Hypothalamus (tissue), 51 donors: ENCODE measurements around the gene PIGQ.

ENCODE experiments used
- DNase-seq, 51 donors: peaks; one replicate each; lab custom pipeline; 2025; lab: John Stamatoyannopoulos, UW

The PIGQ gene

DNA sequence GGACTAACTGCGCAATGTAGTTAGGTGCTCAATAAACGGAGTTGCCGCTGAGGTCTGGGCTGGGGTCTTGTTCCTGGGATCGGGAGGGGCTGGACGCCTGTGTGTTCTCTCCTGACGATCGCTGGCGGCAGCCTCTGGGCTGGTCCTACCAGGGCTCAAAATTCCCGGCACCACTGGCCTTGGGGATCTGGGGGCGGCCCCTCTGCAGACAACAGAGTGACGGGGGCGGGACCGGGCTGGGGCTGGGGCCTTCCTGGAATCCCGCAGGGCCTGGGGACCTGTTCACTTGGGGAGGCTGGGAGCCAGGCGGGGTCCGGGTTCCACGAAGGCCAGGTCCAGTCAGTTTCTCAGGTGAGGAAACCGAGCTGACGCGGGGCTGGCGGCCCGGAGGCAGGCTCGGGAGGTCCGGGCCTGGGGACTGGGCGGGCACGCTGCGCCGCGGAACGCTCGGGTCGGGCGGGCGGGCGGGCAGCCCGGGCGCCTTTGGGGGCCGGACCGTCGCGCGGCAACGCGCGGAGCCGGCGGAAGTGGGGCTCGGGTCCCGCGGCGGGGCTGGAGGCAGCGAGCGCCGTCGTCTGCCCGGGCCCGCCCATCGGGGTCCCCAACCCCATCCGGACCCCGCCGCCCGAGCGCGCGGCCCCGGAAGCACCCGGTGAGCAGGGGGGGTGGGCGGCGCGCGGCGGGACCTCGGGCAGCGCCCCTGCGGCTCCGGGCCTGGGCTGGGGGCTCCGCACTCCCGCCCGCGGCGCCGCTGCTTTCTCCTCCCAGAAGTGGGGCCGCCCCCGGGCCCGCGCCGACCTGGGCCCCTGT, at the start of gene PIGQ:
TSS of gene PIGQ (plus strand) at position 524 of the 810 bp plus-strand sequence. CDS start 4,107 bp downstream, outside the sequence.
- peak in 47 of 51 donors; percentile 18 to 87 (median 54) for DNase-seq

DNA sequence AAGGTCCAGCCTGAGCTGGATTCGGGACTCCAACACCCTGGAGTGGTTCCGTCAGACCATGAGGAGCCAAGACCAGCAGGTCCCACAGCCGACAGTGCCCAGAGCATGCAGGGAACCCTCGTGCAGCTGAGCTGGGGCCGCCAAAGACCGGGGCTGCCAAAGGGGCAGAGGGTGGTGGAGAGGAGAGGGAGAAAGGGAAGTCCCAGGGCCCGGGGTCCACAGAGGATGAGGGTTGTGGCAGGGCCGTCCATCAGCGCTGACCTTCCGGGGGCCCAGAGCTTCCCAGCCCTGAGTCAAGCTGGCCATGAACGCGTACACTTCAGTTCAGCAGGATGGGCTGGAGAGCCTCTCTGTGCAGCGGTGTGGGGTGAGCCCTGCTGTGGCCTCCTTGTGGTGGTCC, 48.9 kb upstream of the PIGQ start:
- no peak for DNase-seq

DNA sequence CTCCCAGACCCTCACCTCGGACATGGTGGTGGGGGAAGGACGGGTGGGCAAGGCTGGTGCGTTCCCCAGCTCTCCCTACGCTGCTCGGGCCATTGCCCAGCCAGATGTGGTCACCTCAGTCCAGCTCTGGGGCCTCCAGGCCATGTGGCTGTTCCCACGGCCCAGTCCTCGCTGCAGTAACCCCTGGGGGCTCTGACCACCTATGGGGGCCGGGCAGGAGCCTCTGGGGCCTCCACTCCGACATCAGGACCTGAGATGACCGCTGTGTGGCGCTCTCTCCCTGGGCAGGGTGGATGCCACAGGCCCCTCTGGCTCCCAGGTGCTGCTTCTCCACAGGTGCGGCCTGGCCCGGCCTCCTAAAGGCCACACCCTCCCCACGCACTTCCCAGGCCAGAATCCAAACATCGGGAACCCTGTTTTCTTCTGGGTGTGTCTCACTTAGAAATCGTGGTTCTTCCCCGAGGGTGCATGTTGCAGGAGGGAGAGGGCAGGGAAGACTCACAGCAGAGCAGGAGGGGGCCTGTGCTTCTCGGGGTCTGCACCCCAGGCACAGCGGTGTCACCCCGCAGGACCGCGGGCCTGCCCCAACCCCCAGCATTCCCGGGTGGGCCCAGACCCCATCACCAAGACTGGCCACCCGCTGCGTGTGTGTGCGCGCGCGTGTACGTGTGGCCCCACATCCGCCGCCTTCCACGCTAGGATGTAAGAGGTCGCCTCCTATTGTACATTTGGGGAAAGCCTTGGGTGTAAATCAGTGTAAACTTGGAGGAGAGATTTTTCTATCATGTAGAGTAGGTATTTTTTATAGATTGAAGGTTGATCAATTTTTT, 48.2 kb upstream of the PIGQ start:
- no peak for DNase-seq

DNA sequence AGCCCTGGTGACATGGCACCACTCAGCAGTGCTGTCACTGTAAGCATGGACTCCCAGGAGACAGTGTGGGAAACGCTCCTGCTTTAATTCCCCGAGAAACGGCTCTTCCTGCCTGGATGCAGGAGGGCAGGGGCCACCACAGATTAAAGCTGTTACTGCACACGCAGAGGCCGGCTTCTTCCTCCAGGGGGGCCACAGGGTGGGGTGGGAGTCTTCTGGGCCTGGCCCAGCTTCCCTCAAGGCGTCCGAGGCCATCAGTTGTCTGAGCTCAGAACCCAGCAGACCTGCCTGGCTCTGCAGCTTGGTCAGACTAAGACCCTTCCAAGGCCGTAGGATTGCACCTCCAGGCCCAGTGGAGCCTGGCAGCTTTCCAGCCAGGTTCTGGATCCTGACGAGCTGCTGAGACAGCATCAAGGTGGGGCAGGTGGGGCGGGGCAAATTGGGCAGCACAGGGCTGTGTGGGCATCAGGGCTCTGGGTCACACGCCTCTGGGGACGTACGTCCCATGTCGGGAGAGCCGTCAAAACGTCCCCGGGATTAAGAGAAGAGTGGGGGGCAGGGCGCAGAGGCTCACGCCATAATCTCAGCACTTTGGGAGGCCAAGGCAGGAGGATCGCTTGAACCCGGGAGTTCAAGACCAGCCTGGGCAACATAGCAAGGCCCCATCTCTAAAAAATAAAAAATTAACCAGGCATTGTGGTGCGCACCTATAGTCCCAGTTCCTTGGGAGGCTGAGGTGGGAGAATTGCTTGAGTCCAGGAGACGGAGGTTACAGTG, 47.3 kb upstream of the PIGQ start:
- DNase-seq, result no peak

DNA sequence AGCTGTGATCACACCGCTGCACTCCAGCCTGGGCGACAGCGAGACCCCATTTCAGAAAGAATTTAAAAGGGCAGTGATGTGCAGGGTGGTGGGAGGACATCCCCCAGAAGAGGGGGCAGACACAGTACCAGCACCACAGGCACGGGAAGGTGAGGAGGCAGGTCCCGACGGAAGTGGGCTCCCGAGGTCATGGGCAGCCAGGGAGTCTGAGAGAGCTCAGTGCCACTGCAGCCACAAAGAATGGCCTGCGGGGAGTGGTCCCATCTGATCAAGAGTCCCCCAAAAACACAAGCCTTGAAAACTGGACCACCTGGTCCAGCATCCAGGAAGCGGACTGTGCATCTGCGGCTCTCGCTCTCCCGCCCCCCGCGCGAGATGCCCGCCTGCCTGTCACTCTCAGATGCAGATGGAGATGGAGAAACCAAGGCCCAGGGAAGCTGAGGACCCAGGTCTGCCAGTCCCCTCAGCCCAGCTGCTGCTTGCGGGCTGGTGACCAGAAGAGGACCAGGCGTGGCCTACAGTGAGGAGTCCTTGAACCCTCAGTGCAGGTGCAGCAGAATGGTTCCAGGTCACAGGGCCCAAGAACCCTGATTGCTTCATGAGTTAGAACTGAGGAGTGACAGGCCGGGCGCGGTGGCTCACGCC, 46.5 kb upstream of the PIGQ start:
- no peak for DNase-seq

DNA sequence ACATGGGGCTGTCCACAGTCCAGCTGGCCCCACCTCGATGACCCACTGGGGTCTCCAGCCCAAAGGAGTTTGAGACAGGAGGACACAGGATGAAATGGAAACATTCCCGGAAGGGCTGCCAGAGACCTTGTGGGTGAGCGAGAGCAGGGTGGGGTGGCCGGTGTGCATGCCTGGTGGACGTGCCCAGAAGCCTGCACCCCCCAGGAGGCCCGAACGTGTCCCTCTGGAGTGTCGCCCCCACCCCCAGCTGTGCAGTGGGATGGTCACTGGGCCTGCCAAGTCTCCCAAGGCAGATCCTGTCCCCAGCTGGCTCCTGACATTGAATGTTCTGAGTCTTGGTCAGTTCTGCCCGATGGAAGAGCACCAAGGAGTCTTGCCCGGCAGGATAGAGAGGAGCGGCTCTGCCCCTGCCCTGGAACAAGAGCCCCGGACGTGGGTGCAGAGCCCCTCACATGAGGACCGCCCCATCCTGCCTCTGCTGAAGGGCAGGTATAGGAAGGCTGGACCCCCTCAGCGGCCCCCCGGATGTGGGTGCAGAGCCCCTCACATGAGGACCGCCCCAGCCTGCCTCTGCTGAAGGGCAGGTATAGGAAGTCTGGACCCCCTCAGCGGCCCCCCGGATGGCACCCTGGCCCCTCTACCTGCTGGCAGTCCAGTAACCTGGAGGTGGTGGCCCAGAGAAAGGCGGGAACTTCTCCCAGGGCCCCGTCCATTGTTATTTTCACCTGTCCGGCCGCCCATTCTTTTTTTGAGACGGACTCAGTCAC, 45.3 kb upstream of the PIGQ start:
- DNase-seq, result peak in 1 of 51 donors; percentile 14

DNA sequence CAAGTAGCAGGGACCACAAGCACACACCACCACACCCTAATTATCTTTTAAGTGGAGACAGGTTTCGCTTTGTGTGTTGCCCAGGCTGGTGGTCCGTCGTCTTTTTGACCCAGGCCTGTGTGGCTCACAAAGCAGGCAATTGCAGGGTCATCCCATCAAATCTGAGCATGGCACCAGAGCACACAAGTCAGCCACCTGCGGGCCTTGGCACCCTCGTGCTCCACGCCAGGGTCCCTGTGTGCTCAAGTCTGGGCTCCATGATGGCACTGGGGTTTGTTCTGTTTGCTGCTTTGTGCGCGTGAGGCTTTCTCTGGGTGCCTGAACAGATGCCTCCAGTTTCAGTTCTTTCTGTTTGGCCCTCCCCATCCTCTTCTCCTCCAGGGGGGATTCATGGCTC, 44.6 kb upstream of the PIGQ start:
- DNase-seq, result no peak

DNA sequence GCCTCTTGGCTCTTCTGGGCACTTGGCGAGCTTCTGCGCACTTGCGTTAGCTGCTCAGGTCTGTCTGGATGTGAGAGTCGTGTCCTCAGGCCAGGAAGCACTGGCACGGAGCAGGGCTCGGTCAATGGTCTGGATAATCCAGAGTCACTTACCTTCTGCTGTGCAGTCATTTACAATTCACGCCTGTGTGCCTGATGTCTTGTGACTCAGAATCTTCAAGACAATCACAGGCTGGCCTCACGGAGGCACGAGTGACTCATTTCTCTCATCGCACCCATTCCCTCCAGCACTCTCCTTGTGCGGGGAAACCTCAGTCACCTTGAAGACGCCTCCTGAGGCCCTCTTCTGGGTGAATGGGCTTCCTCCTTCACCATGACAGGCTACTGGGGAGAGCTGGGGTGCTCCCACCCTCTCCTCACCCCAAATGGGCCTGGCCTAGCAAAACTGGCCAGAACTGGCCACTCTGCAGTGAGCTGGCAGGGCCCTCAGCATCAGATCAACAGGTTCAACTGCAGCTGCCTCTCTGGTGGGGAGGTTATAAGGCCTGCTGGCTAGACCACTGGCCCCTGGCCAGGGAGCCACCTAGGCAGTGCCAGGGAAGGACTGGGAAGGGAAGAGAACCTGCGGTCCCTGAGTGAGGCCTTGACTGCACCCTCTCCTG, 44.1 kb upstream of the PIGQ start:
- peak in 6 of 51 donors; percentile 14 to 56 (median 24) for DNase-seq

DNA sequence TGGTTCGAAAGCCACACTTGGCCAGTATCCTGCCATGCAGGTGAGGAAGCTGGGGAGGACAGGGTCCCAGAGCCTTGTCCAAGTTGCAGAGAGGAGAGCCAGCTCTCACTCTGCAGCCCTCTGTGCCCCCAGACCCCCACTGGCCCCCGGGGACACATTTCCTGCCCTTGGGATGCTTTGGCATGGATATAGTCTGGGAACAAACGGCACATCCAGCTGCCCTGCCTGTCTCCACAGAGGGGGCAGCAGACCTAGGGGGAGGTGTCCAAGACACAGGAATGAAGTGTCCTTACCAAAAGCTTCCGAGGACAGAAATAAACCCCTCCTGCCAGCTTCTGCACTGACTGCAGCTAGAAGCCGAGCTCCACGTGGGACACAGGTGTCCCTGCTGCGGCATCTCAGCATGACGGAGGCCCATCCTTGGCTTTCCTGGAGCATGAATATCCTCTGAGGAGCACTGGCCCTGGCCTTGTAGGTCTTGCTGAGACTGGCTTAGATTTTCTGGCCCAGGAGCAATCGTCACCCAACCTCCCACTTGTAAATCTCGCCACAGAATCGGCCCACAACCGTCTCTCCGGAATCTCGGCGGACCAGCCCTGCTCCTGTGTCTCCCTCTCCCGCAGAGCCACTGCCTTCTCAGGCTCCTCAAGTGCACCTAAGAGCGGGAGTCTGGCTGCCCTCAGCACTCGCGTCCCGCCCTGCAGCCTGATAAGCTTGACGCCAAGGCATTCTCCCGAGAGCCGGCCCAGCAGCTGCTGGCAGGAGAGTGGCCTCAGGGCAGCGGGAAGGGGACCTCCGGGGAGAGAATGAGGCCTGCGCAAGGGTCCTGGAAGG, 43.4 kb upstream of the PIGQ start:
- DNase-seq, result peak in 7 of 51 donors; percentile 34 to 62 (median 51)

DNA sequence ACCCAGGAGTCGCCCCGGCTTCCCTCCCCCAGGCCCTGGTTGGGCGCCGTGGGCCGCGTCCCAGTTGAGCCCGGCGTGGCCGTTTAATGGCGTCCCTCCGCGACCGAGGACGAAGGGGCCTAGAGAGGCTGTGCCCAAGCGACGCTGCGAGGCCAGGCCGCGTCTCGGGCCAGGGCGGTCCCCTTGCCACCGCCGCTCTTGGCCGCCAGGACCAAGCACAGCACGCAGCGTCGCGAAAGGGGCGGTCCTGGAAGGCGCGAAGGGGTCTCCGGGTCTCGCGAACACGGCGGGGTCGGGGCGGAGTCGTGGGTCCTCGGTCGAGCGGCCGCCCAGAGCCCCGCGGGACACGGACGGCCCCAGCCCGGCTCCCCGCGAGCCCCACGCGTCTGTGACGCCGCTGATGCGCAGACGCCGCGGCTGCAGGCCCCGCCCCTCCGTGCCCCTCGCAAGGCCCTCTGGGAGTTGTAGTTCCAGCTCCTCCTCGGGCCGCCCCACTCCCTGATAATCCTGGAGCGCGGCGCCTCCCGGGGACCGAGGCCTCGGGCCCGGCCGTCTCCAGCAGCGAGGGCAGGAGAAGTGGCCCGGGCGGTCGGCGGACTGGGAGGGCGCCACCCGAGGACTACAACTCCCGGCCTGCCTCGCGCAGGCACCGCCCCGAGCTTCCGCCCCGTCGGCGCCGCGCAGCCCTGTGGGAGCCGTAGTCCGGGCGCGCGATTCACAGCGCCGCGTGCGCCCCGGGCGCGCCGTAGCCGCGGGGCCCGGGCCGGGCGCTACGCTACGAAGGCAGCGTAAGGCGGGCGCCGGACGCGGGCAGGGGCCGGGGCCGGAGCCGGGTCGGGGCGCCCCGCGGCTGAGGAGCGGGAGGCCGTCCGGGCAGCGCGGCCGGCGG, 42.5 kb upstream of the PIGQ start, which contains the start of gene CAPN15:
TSS of gene CAPN15 (plus strand) at position 698 of the 889 bp plus-strand sequence. CDS start 19,127 bp downstream, outside the sequence.
- peak; percentile 40 to 96 (median 87) for DNase-seq

DNA sequence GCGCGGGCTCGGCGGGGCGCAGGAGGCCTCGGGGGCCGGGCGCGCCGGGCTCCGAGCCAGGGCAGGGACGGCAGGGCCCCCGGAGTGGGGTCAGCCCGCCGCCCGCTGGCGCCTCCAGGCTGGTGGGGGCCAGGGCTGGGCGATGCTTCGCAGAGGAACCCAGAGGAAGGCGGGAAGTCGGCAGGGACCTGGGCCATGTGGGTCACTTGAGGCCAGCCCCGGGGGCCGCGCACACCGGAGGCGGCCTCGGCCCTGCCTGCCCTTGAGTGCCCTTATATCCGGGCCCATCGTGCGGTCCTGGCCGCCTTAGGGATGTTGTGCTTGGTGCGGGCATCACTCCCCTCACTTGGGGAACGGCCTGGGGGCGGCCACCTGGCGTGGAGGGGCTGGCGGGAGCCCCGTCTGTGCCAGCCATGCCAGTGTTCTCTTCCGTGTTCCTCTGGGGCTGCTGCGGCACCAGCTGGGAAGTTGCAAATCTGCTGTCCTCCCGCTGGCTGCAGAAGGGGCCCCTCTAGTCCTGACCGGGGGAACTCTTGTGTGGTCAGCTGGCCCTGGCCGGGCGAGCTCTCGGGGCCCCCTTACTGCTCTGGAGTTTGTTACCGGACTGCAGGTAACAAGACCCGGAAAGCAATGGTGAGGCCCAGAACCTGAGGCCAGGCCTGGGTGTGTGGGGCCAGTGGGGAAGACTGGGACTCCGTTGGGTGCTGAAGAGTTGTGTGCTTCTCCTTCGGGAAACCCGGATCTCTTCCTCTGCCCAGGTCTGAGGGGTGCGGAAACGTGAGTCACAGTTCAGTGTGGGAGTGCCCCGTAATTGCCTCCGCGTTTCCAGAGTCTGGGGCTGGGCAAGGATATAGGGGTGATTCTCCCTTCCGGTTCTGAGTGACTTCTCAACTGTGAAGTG, 41.4 kb upstream of the PIGQ start:
- peak in 5 of 51 donors; percentile 5 to 38 (median 34) for DNase-seq

DNA sequence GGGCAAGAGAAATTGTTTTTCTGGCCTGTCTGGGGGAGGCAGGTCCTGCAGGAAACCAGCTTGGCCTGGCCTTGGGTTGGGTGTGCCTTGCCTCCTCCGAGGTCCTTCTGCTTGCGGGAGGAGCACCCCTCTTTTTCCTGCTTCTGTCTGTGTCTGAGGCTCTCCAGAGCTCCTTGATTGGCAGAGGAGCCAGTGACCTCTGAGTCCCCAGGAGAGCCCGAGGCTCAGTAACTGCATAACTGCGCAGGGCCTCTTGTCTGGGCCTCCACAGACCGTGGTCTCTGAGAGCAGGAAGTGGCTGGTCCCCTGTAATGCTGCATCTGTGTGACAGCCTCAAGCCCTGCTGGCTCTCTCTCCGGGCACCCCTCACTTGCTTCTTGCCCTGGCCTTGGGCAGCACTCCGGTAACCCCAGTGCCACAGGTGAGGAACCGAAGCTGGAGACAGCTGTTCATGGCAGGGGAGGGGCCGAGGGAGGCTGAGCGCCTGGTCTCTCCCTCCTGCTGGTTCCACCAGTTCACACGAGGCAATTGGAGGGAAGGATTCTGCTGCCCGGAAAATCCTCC, 40.7 kb upstream of the PIGQ start:
- DNase-seq, result no peak

DNA sequence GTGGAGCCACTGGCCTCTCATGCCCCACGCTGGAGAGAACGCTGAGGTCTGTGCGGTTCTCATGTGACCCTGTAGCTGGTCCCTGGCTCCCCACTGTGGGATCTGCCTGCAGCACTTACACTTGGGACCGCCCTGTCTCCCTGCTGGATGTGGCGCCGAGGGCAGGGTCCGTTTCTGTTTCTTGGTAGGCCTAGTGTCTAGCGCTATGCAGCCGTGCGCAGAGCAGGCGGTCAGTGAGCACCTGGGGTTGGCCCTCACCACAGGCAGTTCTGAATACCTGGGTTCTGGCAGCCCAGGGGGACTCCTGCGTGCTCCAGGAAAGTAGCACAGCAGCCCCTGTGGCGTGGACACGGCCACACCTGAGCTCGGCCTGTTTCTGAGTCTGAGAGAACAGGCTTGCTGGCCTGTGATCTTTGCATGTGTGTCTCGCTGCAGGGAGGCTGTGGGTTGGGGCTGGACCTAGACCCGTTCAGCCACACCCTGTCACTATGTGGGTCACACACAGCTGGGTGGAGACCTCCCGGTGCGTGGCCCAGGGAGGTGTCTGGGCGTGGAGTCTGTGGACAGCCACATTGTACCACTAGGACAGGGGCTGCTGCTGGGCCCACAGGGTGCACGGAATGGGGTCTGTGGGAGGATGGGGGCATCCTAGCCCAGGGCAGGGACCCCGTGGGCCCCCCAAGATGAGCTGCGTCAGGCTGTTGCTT, 39.5 kb upstream of the PIGQ start:
- no peak for DNase-seq

DNA sequence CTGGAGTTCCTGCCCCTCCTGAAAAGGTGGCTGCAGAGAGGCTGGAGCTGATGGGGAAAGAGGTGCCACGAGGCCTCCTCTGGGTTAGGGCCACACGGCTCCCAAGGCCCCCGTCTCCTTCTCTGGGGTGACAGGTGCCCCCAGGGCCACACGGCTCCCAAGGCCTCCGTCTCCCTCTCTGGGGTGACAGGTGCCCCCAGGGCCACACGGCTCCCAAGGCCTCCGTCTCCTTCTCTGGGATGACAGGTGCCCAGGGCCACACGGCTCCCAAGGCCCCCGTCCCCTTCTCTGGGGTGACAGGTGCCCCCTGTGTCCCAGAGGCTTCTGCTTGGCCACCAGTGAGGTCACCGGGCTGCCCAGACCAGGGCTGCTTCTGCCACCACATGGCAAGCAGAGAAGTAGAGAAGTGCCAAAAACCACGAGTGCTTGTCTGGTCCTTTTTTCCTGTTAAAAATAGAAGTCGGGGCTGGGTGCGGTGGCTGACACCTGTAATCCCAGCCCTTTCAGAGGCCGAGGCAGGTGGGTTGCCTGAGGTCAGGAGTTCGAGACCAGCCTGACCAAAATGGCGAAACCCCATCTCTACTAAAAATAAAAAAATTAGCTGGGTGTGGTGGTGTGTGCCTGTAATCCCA, 38.2 kb upstream of the PIGQ start:
- DNase-seq, result no peak
